Measurements from ENCODE around the gene PCDHGA1. TPM values are rescaled to one million over a fixed set of nuclear protein-coding genes. Genes with fewer than 3 reads are reported as not detected.
A peak's percentile ranks its signal among the peaks of the same experiment; 100 is the strongest.

PCDHGA1 gene
- total and polyA plus RNA-seq, 2 experiments from 2014 or later, result 0.33 TPM; not detected in 1

GRCh38 chr5:141524604-141525597 is 194.6 kb downstream of the PCDHGA1 start:
- no peaks in the 10 kb centered on the region for H3K27me3 ChIP-seq
- TF ChIP-seq EZH2 (IDR thresholded peaks at IDR 0.05; ENCODE audit: borderline replicate concordance) (no peak), EZH2phosphoT487 (IDR thresholded peaks at IDR 0.05; ENCODE audit: low read depth, severe bottlenecking, unreplicated experiment) (no peak), CTCF (IDR thresholded peaks at IDR 0.05; ENCODE audit: poor library complexity) (peak; percentile 100)
- peaks cover 56% of the 10 kb centered on the region for H3K4me1 ChIP-seq (ENCODE audit: insufficient read depth)
- no peaks in the 10 kb centered on the region for H3K36me3 ChIP-seq (replicated peaks; ENCODE audit: insufficient read depth, low read depth)
- H2AFZ ChIP-seq, result no peak overlapping the region
- 22% methylated on average over 12 of the region's 12 CpGs for WGBS (ENCODE audit: low lambda C conversion rate, missing lambda C conversion rate)
- H3K9me3 ChIP-seq (ENCODE audit: low read depth), result no peaks in the 10 kb centered on the region
- no peak overlapping the region for H3K4me3 ChIP-seq
- H3K79me2 ChIP-seq, result peaks cover 4% of the 10 kb centered on the region
- H4K20me1 ChIP-seq (ENCODE audit: insufficient read depth, poor library complexity, severe bottlenecking), result no peaks in the 10 kb centered on the region
- no peaks in the 10 kb centered on the region for H3K9me2 ChIP-seq (replicated peaks; ENCODE audit: insufficient read depth)
- peak overlapping the region; percentile 45 for H3K4me2 ChIP-seq
- peak; percentile 96 for DNase-seq (ENCODE audit: low spot score)
- peak overlapping the region; percentile 90 for H3K27ac ChIP-seq

GRCh38 chr5:141525653-141526052 is 195.3 kb downstream of the PCDHGA1 start:
- H3K4me1 ChIP-seq (ENCODE audit: insufficient read depth), result peaks cover 56% of the 10 kb centered on the region
- H2AFZ ChIP-seq, result no peak overlapping the region
- peak; percentile 46 for DNase-seq (ENCODE audit: low spot score)
- peak overlapping the region; percentile 45 for H3K4me2 ChIP-seq
- H3K4me3 ChIP-seq, result no peak overlapping the region
- H3K9me3 ChIP-seq (ENCODE audit: low read depth), result no peaks in the 10 kb centered on the region
- 49% methylated on average over 7 of the region's 7 CpGs for WGBS (ENCODE audit: low lambda C conversion rate, missing lambda C conversion rate)
- no peaks in the 10 kb centered on the region for H3K27me3 ChIP-seq
- H4K20me1 ChIP-seq (ENCODE audit: insufficient read depth, poor library complexity, severe bottlenecking), result no peaks in the 10 kb centered on the region
- H3K9me2 ChIP-seq (replicated peaks; ENCODE audit: insufficient read depth), result no peaks in the 10 kb centered on the region
- H3K27ac ChIP-seq, result peak overlapping the region; percentile 90
- no peak for TF ChIP-seq EZH2 (IDR thresholded peaks at IDR 0.05; ENCODE audit: borderline replicate concordance)
- no peak for TF ChIP-seq CTCF (IDR thresholded peaks at IDR 0.05; ENCODE audit: poor library complexity)
- no peak for TF ChIP-seq EZH2phosphoT487 (IDR thresholded peaks at IDR 0.05; ENCODE audit: low read depth, severe bottlenecking, unreplicated experiment)
- H3K79me2 ChIP-seq, result peaks cover 4% of the 10 kb centered on the region
- no peaks in the 10 kb centered on the region for H3K36me3 ChIP-seq (replicated peaks; ENCODE audit: insufficient read depth, low read depth)

- no peak overlapping the region for H3K4me2 ChIP-seq
- H4K20me1 ChIP-seq (ENCODE audit: insufficient read depth, poor library complexity, severe bottlenecking), result no peaks in the 10 kb centered on the region
- DNase-seq (ENCODE audit: low spot score), result no peak
- H3K36me3 ChIP-seq (replicated peaks; ENCODE audit: insufficient read depth, low read depth), result no peaks in the 10 kb centered on the region
- 54% methylated on average over 1 of the region's 1 CpG for WGBS (ENCODE audit: low lambda C conversion rate, missing lambda C conversion rate)
- H3K4me1 ChIP-seq (ENCODE audit: insufficient read depth), result peaks cover 42% of the 10 kb centered on the region
- TF ChIP-seq CTCF (IDR thresholded peaks at IDR 0.05; ENCODE audit: poor library complexity) (no peak), EZH2phosphoT487 (IDR thresholded peaks at IDR 0.05; ENCODE audit: low read depth, severe bottlenecking, unreplicated experiment) (no peak), EZH2 (IDR thresholded peaks at IDR 0.05; ENCODE audit: borderline replicate concordance) (no peak)
- no peaks in the 10 kb centered on the region for H3K9me3 ChIP-seq (ENCODE audit: low read depth)
- H3K79me2 ChIP-seq, result peaks cover 4% of the 10 kb centered on the region
- no peak overlapping the region for H2AFZ ChIP-seq
- no peak overlapping the region for H3K27ac ChIP-seq
- H3K27me3 ChIP-seq, result no peaks in the 10 kb centered on the region
- no peak overlapping the region for H3K4me3 ChIP-seq
- H3K9me2 ChIP-seq (replicated peaks; ENCODE audit: insufficient read depth), result no peaks in the 10 kb centered on the region
Observed at GRCh38 chr5:141527426-141527825, 197.1 kb downstream of the PCDHGA1 start.

Measured in hepatocyte (in vitro differentiated cells).